Measurements from ENCODE around the gene ABCA2. TPM values are rescaled to one million over a fixed set of nuclear protein-coding genes. Genes with fewer than 3 reads are reported as not detected.

ABCA2 gene
- total RNA-seq, 6 donors from 2014 or later: 14.7 to 49.2 (median 29.6) TPM

- Histone ChIP-seq H3K4me1 (no peaks in the 10 kb centered on the region), H3K27me3 (no peaks in the 10 kb centered on the region), H3K27ac (no peak overlapping the region), H3K36me3 (peaks cover 0 to 69% (median 47%) of the 10 kb centered on the region in 4 donors), H3K4me3 (no peak overlapping the region), H3K9me3 (no peaks in the 10 kb centered on the region)
- TF ChIP-seq CTCF (IDR thresholded peaks at IDR 0.05) (no peak), EP300 (IDR thresholded peaks at IDR 0.05) (no peak), POLR2AphosphoS5 (IDR thresholded peaks at IDR 0.05) (no peak), POLR2A (IDR thresholded peaks at IDR 0.05) (no peak)
- DNase-seq (peak in 1 of 2 donors; percentile 69), ATAC-seq (ENCODE audit: low FRiP score in 2 of 2) (no peak)
- 95 to 96% methylated on average over 15 to 36 of the region's 36 CpGs for WGBS, 2 donors
These were observed 13.1 kb downstream of the ABCA2 start for GRCh38 chr9:137014776-137015539.

- peaks cover 0 to 77% (median 53%) of the 10 kb centered on the region in 4 donors for H3K36me3 ChIP-seq
- no peaks in the 10 kb centered on the region for H3K27me3 ChIP-seq
- ATAC-seq (ENCODE audit: low FRiP score in 2 of 2) (no peak), DNase-seq (peak in 1 of 2 donors; percentile 73)
- TF ChIP-seq POLR2AphosphoS5 (IDR thresholded peaks at IDR 0.05): no peak
- TF ChIP-seq EP300 (IDR thresholded peaks at IDR 0.05): no peak
- TF ChIP-seq POLR2A (IDR thresholded peaks at IDR 0.05): no peak
- TF ChIP-seq CTCF (IDR thresholded peaks at IDR 0.05): no peak
- H3K9me3 ChIP-seq: no peaks in the 10 kb centered on the region
- no peaks in the 10 kb centered on the region for H3K4me1 ChIP-seq
- H3K27ac ChIP-seq: no peak overlapping the region
- H3K4me3 ChIP-seq: no peak overlapping the region
- 91% methylated on average over 23 of the region's 23 CpGs; no CpG with 5 or more reads in 1 of the 2 donors for WGBS, 2 donors
These were observed 13.9 kb downstream of the ABCA2 start for GRCh38 chr9:137014166-137014565.

GRCh38 chr9:137013571-137013940 lies 14.5 kb downstream of the ABCA2 start:
- Histone ChIP-seq H3K27ac (no peak overlapping the region), H3K27me3 (no peaks in the 10 kb centered on the region), H3K4me3 (no peak overlapping the region), H3K4me1 (no peaks in the 10 kb centered on the region), H3K36me3 (peaks cover 0 to 78% (median 53%) of the 10 kb centered on the region in 4 donors), H3K9me3 (no peaks in the 10 kb centered on the region)
- DNase-seq (peak in 1 of 2 donors; percentile 75), ATAC-seq (ENCODE audit: low FRiP score in 2 of 2) (no peak)
- no peak for TF ChIP-seq POLR2A (IDR thresholded peaks at IDR 0.05)
- no peak for TF ChIP-seq CTCF (IDR thresholded peaks at IDR 0.05)
- TF ChIP-seq POLR2AphosphoS5 (IDR thresholded peaks at IDR 0.05): no peak
- TF ChIP-seq EP300 (IDR thresholded peaks at IDR 0.05): no peak
- 93 to 96% methylated on average over 12 of the region's 20 CpGs for WGBS, 2 donors

- Histone ChIP-seq H3K4me1 (no peaks in the 10 kb centered on the region), H3K4me3 (no peak overlapping the region), H3K27me3 (no peaks in the 10 kb centered on the region), H3K9me3 (no peaks in the 10 kb centered on the region), H3K36me3 (peaks cover 0 to 79% (median 54%) of the 10 kb centered on the region in 4 donors), H3K27ac (no peak overlapping the region)
- ATAC-seq (ENCODE audit: low FRiP score in 2 of 2): no peak
- WGBS, 2 donors: 86 to 95% methylated on average over 7 to 53 of the region's 67 CpGs
- TF ChIP-seq CTCF (IDR thresholded peaks at IDR 0.05) (no peak), EP300 (IDR thresholded peaks at IDR 0.05) (no peak), POLR2AphosphoS5 (IDR thresholded peaks at IDR 0.05) (no peak), POLR2A (IDR thresholded peaks at IDR 0.05) (no peak)
- peak in 1 of 2 donors; percentile 82 for DNase-seq
These were observed 15.1 kb downstream of the ABCA2 start for GRCh38 chr9:137012694-137013570.
